NCI-H82 treated with DMSO at 0.1 percent for 48 hours (cell line): ENCODE data around the gene AP4B1.
A peak's percentile ranks its signal among the peaks of the same experiment; 100 is the strongest.

Source experiments
- DNase-seq: peaks from one replicate; lab custom pipeline; 2025; ENCODE audit not compliant: unreplicated experiment; lab: John Stamatoyannopoulos, UW

Gene AP4B1

GRCh38 chr1:113930499-113931161, 26.0 kb upstream of the AP4B1 start:
- DNase-seq, result peak; percentile 65

- DNase-seq, result no peak
Observed at GRCh38 chr1:113929750-113930498, 25.3 kb upstream of the AP4B1 start.

DNA sequence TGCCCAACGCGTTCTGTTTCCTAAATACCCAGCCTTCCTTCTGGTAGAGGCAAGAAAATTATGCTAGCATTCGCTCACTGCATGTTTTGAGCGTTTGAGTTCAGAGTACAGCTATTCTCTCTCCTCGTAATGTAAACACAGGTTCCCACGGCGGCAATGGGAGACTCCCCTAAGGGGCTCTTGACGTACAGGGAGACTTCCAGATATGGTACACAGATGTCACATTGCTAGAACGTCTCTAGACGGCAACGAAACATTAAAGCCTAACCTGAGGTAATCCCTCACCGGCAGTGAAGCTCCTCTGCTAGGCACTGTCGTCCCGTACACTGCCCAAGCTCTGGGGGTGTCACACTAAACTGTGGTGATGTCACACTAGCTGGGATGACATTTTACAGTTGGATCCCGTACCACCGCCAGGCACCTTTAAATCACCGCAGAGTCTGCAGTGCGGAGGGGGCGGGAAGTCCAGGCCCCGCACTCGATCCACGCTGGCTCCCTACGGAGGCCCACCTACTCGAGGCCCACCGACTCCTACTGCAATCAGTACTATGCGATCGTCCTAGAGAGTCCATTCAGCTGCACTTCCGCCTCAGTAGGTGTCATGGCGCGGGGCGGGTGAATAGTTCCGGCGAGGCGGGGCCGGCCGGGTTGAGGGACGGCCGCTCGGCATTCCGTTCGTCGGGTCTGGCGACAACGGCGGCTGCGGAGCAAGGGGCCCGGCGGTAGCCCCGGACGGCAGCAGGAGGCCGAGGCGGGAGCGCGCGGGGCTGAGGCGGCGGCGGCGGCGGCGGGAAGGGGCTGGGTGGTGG, 24.5 kb upstream of the AP4B1 start, which contains the start of gene HIPK1:
TSS of gene HIPK1 (plus strand) at position 384 of the 809 bp plus-strand sequence.
- DNase-seq, result peak; percentile 94

DNA sequence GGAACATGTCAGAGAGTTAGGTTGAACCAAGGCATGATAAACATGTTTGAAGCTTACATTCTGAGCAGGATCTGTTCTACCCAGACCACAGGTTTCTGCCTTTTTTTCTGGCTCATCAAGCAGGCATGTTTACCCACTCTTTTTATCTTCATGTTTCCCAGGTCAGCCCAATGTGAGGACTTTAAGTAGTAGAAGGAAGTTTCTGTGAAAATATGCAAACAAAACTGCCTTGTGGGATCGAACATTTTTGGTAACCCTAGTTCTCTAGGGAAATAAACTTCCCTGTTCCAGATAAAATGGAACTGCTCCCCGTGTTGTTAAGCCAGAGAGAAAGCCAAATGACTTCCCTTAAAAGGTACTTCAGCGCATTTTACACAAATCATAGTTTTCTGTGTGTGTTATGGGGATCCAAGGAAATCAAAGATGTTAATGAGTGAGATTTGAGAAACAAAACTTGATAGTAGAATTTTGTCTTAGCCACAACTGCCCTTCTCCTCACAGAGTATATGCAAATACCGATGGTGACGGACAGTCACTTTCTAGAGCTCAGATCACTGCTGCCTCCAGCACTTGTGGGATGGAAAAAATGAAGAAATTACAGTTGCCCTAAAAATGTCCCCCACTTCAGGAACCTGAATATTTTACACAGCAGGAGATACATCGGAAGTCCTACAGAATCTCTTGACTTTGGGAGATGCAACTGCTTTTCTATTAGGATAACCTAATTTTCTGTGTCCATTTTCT, 23.8 kb upstream of the AP4B1 start:
- DNase-seq, result no peak

- DNase-seq, result no peak
Observed at GRCh38 chr1:113924473-113924872, 19.9 kb upstream of the AP4B1 start.

GRCh38 chr1:113922957-113923356, 18.4 kb upstream of the AP4B1 start:
- no peak for DNase-seq

- no peak for DNase-seq
Observed at GRCh38 chr1:113918243-113918642, 13.6 kb upstream of the AP4B1 start.

- DNase-seq, result no peak
Observed at GRCh38 chr1:113917400-113918082, 12.9 kb upstream of the AP4B1 start.

DNA sequence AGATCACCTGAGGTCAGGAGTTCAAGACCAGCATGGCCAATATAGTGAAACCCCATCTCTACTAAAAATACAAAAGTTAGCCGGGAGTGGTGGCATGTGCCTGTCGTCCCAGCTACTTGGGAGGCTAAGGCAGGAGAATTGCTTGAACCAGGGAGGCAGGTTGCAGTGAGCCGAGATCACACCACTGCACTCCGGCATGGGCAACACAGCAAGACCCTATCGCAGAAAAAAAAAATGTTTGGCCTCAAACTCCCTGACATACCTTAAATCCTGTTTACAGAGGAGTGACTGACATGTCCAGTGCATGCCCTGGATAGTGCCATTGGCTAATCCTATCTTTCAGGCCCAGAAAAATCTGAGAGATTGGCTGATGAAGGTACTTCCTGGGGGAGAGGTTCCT, 12.4 kb upstream of the AP4B1 start:
- no peak for DNase-seq

DNA sequence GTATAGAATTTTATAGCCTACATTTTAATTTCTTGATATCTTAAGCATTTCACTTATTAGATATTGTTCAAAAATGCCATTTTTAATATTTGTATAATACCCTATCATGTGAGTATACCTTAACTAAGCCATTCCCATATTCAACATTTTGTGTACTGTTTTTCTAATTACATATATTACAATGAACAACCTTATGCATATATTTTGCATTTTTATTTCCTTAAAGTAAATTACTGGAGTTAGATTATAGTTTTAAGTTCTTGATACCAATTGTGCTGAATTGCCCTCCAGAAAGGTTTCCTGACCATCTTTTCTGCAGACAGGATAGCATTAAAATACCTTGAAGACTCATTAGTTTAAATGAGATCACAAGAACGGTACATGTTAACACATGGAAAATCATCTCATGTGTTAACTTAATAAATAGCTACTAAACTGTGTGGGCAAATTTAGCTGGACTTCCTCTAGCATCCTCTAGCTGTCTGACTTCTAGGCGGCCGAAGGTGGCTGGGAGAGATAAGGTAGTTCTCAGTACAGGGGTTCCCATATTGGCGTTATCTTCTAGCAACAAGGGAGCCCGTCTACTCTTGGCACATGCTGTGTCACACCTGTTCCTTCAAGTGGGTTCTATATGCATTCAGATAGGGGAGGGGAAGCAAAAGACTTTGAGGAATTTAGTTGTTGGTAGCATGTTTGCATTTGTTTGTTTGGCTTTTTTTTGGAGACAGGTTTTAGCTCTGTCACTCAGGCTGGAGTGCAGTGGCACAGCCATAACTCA, 9.5 kb upstream of the AP4B1 start:
- no peak for DNase-seq

DNA sequence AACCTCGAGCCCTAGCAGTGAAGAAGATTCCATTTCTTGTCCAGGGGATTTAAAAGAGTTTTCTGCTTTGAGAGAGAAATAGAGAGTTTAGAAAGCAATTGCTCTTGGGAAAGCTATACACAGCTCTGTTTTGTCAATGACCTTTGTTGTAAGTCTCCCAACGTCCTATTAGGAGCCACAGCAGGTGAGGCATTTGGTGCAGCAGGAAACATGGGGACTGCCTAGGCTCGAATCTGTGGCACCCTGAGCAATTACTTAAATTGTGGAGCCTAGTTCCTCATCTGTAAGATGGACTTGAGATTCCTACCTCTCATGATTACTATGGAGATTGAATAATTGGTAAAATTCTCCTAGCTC, 8.7 kb upstream of the AP4B1 start:
- no peak for DNase-seq

DNA sequence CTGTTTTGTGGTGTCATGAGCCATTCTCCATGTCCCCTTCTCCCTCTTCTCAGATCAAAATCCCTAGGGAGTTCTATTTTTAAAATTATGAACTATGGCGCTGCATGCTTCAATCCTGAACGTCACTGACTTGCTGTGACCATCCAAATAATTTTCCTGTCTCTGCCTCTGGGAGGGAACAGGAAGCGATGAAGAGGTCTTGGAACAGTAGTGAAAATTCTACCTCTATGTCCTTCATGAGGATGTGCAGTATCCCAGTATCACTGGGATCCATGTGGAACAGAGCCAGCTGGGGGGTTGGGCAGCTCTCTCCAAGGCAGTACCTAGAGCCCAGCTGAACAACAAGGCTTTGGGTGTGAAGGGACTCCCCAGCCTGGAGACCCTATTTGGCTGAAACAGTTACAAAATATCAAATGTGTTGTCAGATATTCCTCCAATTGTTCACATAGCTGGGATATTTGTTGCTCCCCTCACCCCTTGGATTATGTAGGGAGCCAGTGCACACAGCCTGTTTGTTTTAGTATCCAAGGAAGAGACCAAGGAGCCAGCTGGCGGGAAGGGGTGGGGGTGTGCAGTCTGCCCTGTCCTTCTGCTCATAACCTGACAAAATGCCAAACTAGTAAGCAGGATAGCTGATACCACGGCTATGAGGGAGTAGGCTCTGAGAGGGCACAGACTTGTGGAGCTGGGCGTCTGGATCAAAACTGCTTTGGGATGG, 8.2 kb upstream of the AP4B1 start:
- DNase-seq, result peak; percentile 88

GRCh38 chr1:113905435-113905861, 849 bp upstream of the AP4B1 start:
- DNase-seq, result no peak

DNA sequence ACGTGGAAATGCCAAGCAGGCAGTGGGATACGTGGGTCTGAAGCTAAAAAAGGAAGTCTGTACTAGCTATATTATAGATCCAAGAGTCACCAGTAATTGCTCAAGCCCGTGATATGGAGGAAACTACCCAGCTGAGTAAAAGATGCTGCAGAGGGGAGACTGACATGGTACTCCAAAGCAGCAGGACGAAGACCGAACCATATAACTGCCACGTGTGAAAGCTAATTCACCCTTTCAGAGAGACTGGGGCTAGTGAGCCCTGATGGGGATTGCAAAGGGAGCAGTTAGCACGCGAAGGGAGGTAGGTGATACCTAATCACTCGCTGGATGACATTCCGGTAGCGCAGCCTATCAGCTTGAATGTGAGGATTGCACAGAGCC, 316 bp downstream of the AP4B1 start:
- no peak for DNase-seq

- no peak for DNase-seq
Observed at GRCh38 chr1:113903501-113904292, 902 bp downstream of the AP4B1 start.

DNA sequence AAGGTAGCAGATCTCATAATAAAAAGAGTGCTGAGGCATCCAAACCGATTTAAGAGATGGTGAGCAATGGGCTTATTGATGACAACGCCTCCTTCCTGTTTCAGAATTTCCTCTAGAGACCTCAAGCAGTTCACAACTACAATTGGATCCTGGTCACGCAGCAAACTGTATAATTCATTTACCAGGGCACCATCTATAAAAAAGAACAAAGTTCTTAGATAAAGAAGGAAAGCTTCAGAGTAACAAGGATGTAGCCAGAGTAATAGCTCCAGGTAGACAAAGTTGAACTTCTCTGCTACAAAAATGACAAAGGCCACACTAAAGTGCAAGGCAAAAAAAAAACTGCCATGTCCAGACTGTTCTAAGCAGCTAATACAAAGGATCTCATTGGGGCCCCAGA, 3.4 kb downstream of the AP4B1 start:
- no peak for DNase-seq

DNA sequence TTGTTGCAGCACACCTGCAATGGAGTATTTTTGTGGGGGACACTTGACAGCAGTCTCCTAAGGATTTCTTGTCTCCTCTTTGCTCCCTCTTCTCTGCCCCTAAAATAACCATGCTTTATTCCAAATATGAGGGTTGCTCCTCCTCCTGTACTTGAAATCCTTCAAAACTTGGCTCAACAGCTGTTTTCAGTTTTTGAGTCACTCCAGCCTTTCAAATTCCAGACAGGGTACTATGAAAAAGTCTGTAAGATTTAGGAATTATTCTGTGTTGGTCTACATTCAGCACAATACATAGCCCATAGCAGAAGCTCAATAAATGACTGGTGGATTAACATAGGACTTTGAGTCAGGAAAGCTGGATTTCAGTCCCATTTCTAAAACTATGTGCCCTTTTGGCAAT, 5.5 kb downstream of the AP4B1 start:
- DNase-seq, result no peak

DNA sequence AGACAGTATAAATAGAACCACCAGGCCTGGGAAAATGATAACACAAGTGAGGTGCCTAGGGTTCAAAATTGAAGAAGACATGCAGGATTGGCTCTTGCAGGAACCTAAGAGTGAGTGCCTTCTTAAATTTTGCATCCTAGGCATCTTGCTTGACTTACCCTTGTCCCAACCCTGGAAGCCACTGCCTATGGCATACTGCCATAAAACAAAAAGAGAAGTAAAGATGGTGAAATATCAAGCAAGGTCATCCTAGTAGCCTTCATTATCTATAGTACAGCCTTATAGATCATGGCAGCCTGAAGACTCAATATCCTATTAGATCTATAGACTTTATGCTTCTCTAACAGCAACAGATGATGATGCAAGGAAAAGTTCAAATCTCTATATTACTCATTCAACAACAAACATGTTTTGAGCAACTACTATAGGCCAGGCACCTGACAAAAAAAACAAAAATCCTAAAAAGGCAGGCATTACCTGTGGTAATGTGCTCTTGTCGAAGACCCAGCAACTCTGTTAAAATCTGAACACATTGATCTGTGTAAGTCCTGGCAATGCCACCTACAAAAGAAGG, 6.3 kb downstream of the AP4B1 start:
- DNase-seq, result no peak
